ENCODE results near the gene NGLY1.

The NGLY1 gene

GRCh38 chr3:25747033-25747432, 36.2 kb downstream of the NGLY1 start:
- TF ChIP-seq EP300 (IDR thresholded peaks at IDR 0.05; ENCODE audit: borderline replicate concordance) = no peak
- TF ChIP-seq TAF1 (IDR thresholded peaks at IDR 0.05; ENCODE audit: low read depth) = no peak
- TF ChIP-seq USF1 (IDR thresholded peaks at IDR 0.05) = no peak
- no peak for TF ChIP-seq YY1 (IDR thresholded peaks at IDR 0.05; ENCODE audit: low read depth)
- no peak for TF ChIP-seq CREB1 (IDR thresholded peaks at IDR 0.05; ENCODE audit: low read depth)
- no peak for TF ChIP-seq CEBPB (IDR thresholded peaks at IDR 0.05)
- TF ChIP-seq, protein P1, sequence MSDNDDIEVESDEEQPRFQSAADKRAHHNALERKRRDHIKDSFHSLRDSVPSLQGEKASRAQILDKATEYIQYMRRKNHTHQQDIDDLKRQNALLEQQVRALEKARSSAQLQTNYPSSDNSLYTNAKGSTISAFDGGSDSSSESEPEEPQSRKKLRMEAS (IDR thresholded peaks at IDR 0.05) = no peak
- TF ChIP-seq EGR1 (IDR thresholded peaks at IDR 0.05) = no peak
- no peak for TF ChIP-seq REST (IDR thresholded peaks at IDR 0.05; ENCODE audit: low read depth)
- TF ChIP-seq TCF12 (IDR thresholded peaks at IDR 0.05; ENCODE audit: low read depth) = no peak
- no peak for TF ChIP-seq FOXM1 (IDR thresholded peaks at IDR 0.05; ENCODE audit: borderline replicate concordance, low read depth)
- TF ChIP-seq ZBTB7A (IDR thresholded peaks at IDR 0.05; ENCODE audit: low read depth) = no peak
- no peak for TF ChIP-seq RAD21 (IDR thresholded peaks at IDR 0.05; ENCODE audit: low read depth)
- TF ChIP-seq NFIC (IDR thresholded peaks at IDR 0.05) = no peak
- no peak for TF ChIP-seq TEAD4 (IDR thresholded peaks at IDR 0.05)

GRCh38 chr3:25744470-25744869, 38.8 kb downstream of the NGLY1 start:
- TF ChIP-seq YY1 (IDR thresholded peaks at IDR 0.05; ENCODE audit: low read depth) (no peak), REST (IDR thresholded peaks at IDR 0.05; ENCODE audit: low read depth) (no peak), NFIC (IDR thresholded peaks at IDR 0.05) (no peak), TEAD4 (IDR thresholded peaks at IDR 0.05) (no peak), RAD21 (IDR thresholded peaks at IDR 0.05; ENCODE audit: low read depth) (no peak), EGR1 (IDR thresholded peaks at IDR 0.05) (no peak)

DNA sequence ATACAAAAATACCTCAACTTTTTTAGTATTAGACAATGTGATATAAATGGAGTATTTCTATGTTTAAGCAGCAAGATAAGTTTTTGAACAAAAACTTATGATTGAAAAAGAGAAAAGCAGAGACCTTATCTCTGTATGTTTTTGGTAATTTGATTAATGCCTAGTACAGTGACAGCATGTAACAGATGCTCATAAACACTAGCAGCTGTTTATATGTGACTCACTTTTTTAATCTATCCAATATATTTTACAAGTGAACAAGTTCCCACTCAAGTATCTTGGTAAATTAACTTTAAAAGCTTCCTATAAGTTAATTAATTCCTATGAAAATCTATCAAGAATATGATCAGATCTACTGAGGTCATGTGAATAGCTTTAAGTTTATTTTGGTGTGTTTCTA, 55.1 kb downstream of the NGLY1 start:
- TF ChIP-seq TEAD4 (IDR thresholded peaks at IDR 0.05) (no peak), TAF1 (IDR thresholded peaks at IDR 0.05; ENCODE audit: low read depth) (no peak), RAD21 (IDR thresholded peaks at IDR 0.05; ENCODE audit: low read depth) (no peak), ZBTB7A (IDR thresholded peaks at IDR 0.05; ENCODE audit: low read depth) (no peak), NFIC (IDR thresholded peaks at IDR 0.05) (no peak), REST (IDR thresholded peaks at IDR 0.05; ENCODE audit: low read depth) (no peak), YY1 (IDR thresholded peaks at IDR 0.05; ENCODE audit: low read depth) (no peak), EGR1 (IDR thresholded peaks at IDR 0.05) (no peak)
- TF ChIP-seq, protein P1 (IDR thresholded peaks at IDR 0.05) = no peak

GRCh38 chr3:25727316-25727715, 55.9 kb downstream of the NGLY1 start:
- TF ChIP-seq, protein P1 (IDR thresholded peaks at IDR 0.05) = no peak
- TF ChIP-seq NFIC (IDR thresholded peaks at IDR 0.05) (no peak), CEBPB (IDR thresholded peaks at IDR 0.05) (no peak), REST (IDR thresholded peaks at IDR 0.05; ENCODE audit: low read depth) (no peak)

Measured in Ishikawa (cell line).